ENCODE measurements around the gene PSD4.

The PSD4 gene

DNA sequence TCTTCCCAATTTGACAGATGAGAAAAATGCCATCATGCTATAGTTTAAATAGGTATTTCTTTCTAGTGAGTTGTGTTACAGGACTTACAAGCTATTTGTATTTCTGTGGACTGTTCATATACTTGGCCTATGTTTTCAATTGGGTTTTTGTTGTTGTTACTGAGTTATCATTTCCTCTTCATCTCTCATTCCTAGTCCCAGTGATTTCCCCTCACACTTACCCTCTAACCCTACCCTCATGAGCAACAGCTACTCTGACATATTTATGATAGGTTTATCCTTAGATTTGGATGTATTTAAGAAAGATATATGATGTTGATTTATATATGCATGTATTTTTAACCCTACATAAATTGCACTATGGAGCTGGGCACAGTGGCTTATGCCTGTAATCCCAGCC lies 10.9 kb upstream of the PSD4 start:
- peaks cover 0 to 2% of the 10 kb centered on the region in 2 donors for H3K27me3 ChIP-seq (ENCODE audit: control insufficient read depth in 1 of 2, insufficient read depth in 2 of 2, low read length in 2 of 2)
- H3K27ac ChIP-seq (ENCODE audit: low read depth, low read length): no peak overlapping the region
- no peaks in the 10 kb centered on the region for H3K4me1 ChIP-seq (ENCODE audit: insufficient read depth, low read length)
- H3K9me3 ChIP-seq (ENCODE audit: low read length): no peaks in the 10 kb centered on the region
- H3K36me3 ChIP-seq (ENCODE audit: insufficient read depth, low read length): no peaks in the 10 kb centered on the region
- no peak overlapping the region for H3K4me3 ChIP-seq (ENCODE audit: low read depth in 1 of 2, low read length in 2 of 2)
- H3K9ac ChIP-seq (ENCODE audit: low read length): no peak overlapping the region

DNA sequence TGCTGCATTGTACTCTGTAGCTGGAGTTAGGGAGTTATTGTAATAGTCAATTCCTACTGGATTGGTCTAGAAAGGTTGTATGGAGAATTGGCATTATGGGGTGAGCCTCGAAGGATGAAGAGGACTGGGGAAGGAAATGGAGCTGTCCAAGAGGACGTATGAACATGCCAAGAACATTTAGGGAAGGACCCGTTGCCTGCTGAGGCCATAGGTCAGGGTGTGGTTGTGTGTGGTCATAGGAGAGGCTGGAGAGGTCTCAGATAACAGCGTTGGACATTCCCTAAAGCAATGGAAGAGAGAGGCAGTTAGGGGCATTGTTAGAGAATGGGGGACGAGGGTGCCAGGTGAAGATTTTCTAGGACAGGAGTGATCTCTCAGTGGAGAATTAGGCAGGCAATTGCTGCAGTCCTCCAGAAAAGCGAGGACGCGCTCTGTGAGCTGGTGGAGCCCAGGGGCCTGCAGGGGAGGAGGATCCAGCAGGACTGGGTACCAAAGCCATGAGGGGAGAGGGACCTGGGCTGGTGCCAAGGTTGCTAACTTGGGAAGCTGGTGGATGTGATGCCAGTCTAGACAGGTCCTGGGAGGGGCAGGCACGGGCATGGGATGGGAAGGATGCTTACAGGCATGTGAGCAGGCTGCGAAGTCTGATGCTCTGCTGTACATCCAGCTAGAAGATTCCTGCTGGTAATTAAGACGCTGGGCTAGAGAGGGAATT lies 9.4 kb upstream of the PSD4 start:
- Histone ChIP-seq H3K4me3 (ENCODE audit: low read depth in 1 of 2, low read length in 2 of 2) (no peak overlapping the region), H3K9ac (ENCODE audit: low read length) (no peak overlapping the region), H3K9me3 (ENCODE audit: low read length) (no peaks in the 10 kb centered on the region), H3K4me1 (ENCODE audit: insufficient read depth, low read length) (no peaks in the 10 kb centered on the region), H3K27ac (ENCODE audit: low read depth, low read length) (no peak overlapping the region), H3K36me3 (ENCODE audit: insufficient read depth, low read length) (no peaks in the 10 kb centered on the region), H3K27me3 (ENCODE audit: control insufficient read depth in 1 of 2, insufficient read depth in 2 of 2, low read length in 2 of 2) (no peaks in the 10 kb centered on the region)

DNA sequence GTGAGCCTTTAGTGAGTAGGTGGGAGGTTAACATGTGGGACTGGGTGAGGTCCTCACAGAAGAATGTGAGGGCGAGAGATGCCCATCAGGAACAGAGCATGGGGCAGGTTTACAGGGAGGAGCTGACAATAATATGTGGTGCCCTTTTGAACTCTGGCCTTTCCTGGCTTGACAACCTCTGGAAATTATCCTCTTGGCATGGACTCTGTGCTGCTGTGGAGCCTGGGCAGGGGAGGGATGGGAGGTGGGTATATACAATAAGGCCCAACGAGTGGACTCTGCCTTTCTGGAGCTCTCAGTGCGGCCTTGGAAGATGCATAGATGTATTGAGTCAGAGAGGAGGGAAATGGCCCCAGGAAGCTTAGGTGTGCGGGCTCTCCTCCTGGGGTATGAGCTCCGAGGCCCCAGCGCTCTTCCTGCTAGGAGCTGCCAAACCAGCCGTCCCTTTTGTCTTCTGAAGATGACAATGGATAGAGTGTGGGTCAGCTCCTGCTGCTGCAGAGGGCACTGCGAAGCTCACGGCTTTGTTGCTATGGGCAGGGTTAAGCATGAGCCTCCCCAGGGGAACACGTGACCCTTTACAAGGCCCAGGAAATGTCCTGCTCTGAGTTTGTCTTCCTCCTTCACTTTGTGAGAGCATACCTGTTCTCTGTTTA lies 8.7 kb upstream of the PSD4 start:
- H3K27ac ChIP-seq (ENCODE audit: low read depth, low read length): no peak overlapping the region
- H3K4me1 ChIP-seq (ENCODE audit: insufficient read depth, low read length): no peaks in the 10 kb centered on the region

DNA sequence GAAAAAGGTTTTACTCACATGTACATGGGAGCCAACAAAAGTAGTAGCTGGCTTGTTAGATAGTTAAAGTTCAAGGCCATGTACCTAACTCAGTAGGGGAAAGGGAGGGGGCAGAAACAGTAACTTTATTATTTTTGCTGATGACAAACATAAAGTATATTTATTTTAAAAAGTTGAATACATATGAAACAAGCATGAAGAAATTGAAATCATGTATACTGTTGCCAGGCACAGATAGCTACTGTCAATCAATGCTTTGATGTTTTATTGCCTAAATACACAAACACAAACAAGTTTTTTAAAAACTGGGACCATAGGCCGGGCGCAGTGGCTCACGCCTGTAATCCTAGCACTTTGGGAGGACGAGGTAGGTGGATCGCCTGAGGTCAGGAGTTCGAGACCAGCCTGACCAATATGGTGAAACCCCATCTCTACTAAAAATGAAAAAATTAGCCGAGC lies 7.6 kb upstream of the PSD4 start:
- H3K4me1 ChIP-seq (ENCODE audit: insufficient read depth, low read length): no peaks in the 10 kb centered on the region
- no peaks in the 10 kb centered on the region for H3K27me3 ChIP-seq (ENCODE audit: control insufficient read depth in 1 of 2, insufficient read depth in 2 of 2, low read length in 2 of 2)
- no peaks in the 10 kb centered on the region for H3K9me3 ChIP-seq (ENCODE audit: low read length)
- H3K36me3 ChIP-seq (ENCODE audit: insufficient read depth, low read length): no peaks in the 10 kb centered on the region
- no peak overlapping the region for H3K4me3 ChIP-seq (ENCODE audit: low read depth in 1 of 2, low read length in 2 of 2)
- no peak overlapping the region for H3K9ac ChIP-seq (ENCODE audit: low read length)
- H3K27ac ChIP-seq (ENCODE audit: low read depth, low read length): no peak overlapping the region

More for the DNA sequence above, 8.7 kb upstream of the PSD4 start:
- H3K36me3 ChIP-seq (ENCODE audit: insufficient read depth, low read length): no peaks in the 10 kb centered on the region
- no peak overlapping the region for H3K9ac ChIP-seq (ENCODE audit: low read length)
- no peaks in the 10 kb centered on the region for H3K27me3 ChIP-seq (ENCODE audit: control insufficient read depth in 1 of 2, insufficient read depth in 2 of 2, low read length in 2 of 2)
- no peaks in the 10 kb centered on the region for H3K9me3 ChIP-seq (ENCODE audit: low read length)
- H3K4me3 ChIP-seq (ENCODE audit: low read depth in 1 of 2, low read length in 2 of 2): no peak overlapping the region

DNA sequence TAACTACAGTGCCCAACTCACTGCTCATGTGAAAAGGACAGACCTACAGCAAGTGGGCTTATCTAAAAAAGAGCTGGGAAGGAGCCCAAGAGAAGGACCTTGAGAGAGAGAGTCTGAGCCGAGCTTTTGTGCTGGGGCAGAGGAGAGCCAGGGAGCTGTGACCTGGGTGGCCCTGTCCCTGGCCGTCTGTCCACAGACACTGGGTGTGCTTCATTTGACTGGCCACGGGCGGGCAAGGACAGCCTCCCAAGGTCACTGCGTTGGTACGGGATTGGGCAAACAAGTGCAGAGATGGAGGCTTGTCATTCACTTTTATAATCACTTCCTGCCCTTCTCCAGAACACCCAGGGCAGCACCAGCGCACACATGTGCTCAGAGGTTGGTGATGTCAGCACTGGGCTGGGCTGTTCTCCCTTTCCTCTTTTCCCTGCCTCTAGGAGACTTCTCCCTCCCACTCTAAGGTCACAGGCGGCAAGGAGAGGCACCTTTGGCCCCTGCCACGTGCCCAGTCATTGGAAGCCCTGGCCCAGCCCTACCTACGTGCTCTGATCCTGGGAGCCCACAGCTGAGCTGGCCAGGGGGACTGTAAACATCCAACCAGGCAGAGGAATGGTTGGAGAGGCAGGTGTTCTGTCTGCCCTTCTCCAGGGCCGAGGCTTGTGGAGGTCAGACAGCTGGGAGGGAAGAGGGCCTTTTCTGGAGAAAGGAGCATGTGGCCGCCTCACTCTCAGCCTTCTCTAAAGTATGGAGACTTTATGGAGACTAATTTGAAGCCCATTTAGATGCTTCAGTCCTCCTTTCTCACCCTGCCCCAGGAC lies 6.4 kb upstream of the PSD4 start:
- no peak overlapping the region for H3K27ac ChIP-seq (ENCODE audit: low read depth, low read length)
- no peaks in the 10 kb centered on the region for H3K4me1 ChIP-seq (ENCODE audit: insufficient read depth, low read length)
- H3K9me3 ChIP-seq (ENCODE audit: low read length): no peaks in the 10 kb centered on the region
- no peak overlapping the region for H3K4me3 ChIP-seq (ENCODE audit: low read depth in 1 of 2, low read length in 2 of 2)
- no peaks in the 10 kb centered on the region for H3K27me3 ChIP-seq (ENCODE audit: control insufficient read depth in 1 of 2, insufficient read depth in 2 of 2, low read length in 2 of 2)
- no peak overlapping the region for H3K9ac ChIP-seq (ENCODE audit: low read length)
- no peaks in the 10 kb centered on the region for H3K36me3 ChIP-seq (ENCODE audit: insufficient read depth, low read length)

DNA sequence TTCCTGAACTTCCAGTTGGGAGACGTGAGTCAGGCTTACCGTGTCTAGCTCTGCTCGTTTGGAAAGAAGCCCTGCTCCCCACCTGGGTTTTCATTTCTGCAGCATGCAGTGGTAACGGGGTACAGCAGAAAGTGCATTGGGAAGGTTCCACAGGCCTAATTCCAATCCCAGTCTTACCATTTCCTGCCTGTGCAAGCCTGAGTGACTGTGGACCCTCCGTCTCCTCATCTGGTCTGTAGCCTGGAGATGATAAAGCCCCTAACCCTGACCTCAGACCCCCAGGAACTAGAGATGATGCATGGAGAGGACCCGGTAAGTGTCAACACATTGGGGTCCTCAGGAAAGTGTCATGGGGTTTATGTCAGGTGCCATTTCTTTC lies 5.8 kb upstream of the PSD4 start:
- H3K36me3 ChIP-seq (ENCODE audit: insufficient read depth, low read length): no peaks in the 10 kb centered on the region
- H3K9me3 ChIP-seq (ENCODE audit: low read length): no peaks in the 10 kb centered on the region
- no peak overlapping the region for H3K4me3 ChIP-seq (ENCODE audit: low read depth in 1 of 2, low read length in 2 of 2)
- no peak overlapping the region for H3K27ac ChIP-seq (ENCODE audit: low read depth, low read length)
- no peaks in the 10 kb centered on the region for H3K4me1 ChIP-seq (ENCODE audit: insufficient read depth, low read length)
- H3K27me3 ChIP-seq (ENCODE audit: control insufficient read depth in 1 of 2, insufficient read depth in 2 of 2, low read length in 2 of 2): no peaks in the 10 kb centered on the region
- H3K9ac ChIP-seq (ENCODE audit: low read length): no peak overlapping the region

DNA sequence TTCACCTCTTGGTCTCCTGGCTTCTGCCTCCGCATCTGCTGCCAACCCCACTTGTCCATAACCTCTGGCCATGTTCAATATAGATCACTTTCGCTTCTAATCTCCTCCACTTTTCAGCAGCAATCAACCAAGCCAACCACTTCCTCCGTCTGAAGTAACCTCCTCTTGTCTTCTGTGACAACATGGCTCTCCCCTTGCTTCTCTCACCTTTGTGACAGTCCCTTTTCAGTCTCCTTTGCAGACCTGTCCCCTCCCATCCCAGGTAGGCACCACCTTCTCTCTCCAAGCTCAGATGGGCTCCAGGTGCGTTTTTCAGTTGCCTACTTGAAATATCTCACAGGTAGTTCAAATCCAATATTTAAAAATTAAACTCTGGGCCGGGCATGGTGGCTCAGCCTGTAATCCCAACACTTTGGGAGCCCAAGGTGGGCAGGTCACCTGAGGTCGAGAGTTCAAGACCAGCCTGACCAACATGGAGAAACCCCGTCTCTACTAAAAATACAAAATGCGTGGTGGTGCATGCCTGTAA lies 4.7 kb upstream of the PSD4 start:
- Histone ChIP-seq H3K27ac (ENCODE audit: low read depth, low read length) (no peak overlapping the region), H3K27me3 (ENCODE audit: control insufficient read depth in 1 of 2, insufficient read depth in 2 of 2, low read length in 2 of 2) (no peaks in the 10 kb centered on the region), H3K36me3 (ENCODE audit: insufficient read depth, low read length) (no peaks in the 10 kb centered on the region), H3K9me3 (ENCODE audit: low read length) (no peaks in the 10 kb centered on the region), H3K4me3 (ENCODE audit: low read depth in 1 of 2, low read length in 2 of 2) (no peak overlapping the region), H3K9ac (ENCODE audit: low read length) (no peak overlapping the region), H3K4me1 (ENCODE audit: insufficient read depth, low read length) (no peaks in the 10 kb centered on the region)

DNA sequence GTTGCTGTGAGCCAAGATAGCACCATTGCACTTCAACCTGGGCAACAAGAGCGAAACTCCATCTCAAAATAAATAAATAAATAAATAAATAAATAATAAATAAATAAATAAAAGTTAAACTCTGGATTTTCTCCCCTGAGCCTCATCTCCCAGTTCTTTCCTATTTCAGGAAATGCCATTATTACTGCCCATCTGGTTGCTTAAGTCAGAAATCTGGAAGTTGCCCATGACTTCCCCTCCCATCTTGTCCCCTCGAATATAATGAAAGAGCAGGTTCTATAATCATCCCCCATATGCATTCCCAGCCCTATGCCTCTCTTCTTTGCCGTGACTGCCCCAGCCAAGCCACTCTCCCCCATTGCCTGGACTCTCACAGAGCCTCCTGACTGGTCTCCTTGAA lies 4.2 kb upstream of the PSD4 start:
- Histone ChIP-seq H3K4me3 (ENCODE audit: low read depth in 1 of 2, low read length in 2 of 2) (no peak overlapping the region), H3K9me3 (ENCODE audit: low read length) (no peaks in the 10 kb centered on the region), H3K36me3 (ENCODE audit: insufficient read depth, low read length) (no peaks in the 10 kb centered on the region), H3K4me1 (ENCODE audit: insufficient read depth, low read length) (no peaks in the 10 kb centered on the region), H3K27me3 (ENCODE audit: control insufficient read depth in 1 of 2, insufficient read depth in 2 of 2, low read length in 2 of 2) (no peaks in the 10 kb centered on the region), H3K9ac (ENCODE audit: low read length) (no peak overlapping the region), H3K27ac (ENCODE audit: low read depth, low read length) (no peak overlapping the region)

DNA sequence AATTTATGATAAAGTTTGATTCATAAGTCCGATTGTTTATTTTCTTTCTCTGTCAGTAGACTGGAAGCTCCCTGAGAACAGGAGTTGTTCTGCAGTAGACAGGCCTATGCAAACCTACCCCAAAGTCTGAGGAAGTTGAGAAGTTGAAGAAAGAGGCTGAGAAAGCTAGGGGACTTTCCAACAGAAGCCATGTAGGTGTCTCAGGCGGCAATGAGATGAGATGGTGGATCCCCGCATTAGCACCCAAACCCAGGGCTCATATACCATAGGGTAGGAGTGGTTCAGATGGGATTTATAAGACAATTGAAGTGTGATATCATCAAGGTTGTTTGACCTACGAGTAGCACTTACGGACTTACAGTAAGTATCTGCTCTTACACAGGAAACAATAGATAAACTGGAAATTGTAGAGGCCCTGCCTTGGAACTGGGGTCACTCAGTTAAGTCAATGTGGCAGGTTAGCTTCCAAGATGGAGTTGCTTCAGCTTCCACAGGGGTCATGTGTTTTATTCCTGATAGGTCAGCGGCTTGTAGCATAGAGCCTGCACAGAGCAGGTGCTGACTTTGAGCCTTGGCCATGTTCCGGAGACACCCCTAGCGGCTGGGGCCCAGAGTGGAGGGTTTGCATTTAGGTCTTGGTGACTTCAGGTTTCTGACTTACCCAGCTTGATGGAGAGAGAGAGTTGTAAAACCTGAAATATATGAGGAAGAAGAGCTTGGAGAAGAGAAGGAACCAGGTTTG lies 2.3 kb upstream of the PSD4 start:
- Histone ChIP-seq H3K9ac (ENCODE audit: low read length) (no peak overlapping the region), H3K36me3 (ENCODE audit: insufficient read depth, low read length) (no peaks in the 10 kb centered on the region), H3K9me3 (ENCODE audit: low read length) (no peaks in the 10 kb centered on the region), H3K4me1 (ENCODE audit: insufficient read depth, low read length) (no peaks in the 10 kb centered on the region), H3K27ac (ENCODE audit: low read depth, low read length) (no peak overlapping the region), H3K27me3 (ENCODE audit: control insufficient read depth in 1 of 2, insufficient read depth in 2 of 2, low read length in 2 of 2) (no peaks in the 10 kb centered on the region), H3K4me3 (ENCODE audit: low read depth in 1 of 2, low read length in 2 of 2) (no peak overlapping the region)

DNA sequence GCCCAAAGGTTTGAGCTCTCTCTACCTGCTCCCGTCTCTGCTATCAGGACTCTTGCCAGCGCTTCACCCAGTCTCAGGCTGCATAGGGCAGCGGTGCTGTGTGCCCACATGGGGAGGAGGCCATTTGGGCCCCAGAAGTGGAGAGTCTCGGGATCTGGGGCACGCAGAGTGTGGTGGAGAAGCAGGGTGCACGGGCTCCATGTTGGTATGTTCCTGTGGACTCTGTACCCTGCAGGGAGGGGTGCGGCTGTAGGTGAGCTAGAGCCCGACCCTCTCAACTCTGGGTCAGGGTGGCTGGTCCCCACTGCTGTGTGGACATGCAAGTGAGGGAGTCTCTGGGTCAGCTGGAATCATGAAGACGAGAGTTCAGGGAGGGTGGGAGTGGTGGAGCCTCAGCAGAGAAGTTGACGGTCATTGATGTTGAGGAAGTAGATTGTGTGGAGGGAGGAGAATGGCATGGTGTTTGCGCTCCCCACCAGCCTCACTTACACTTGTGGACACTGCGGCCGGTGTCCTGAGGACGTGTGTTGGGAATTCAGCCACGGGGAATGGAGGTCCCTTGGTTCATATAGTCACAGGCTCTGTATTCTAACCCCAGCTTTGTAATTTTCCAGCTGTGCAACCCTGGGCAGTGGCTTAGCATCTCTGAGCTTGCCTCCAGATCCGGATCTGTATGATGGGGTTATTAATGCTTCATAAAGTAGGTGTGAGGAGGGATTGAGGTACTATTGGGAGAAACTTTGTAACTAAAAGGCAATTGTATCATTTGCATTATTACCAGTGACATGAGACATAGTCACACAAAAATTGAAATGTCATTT lies 840 bp upstream of the PSD4 start:
- no peaks in the 10 kb centered on the region for H3K9me3 ChIP-seq (ENCODE audit: low read length)
- no peaks in the 10 kb centered on the region for H3K4me1 ChIP-seq (ENCODE audit: insufficient read depth, low read length)
- no peak overlapping the region for H3K4me3 ChIP-seq (ENCODE audit: low read depth in 1 of 2, low read length in 2 of 2)
- no peak overlapping the region for H3K27ac ChIP-seq (ENCODE audit: low read depth, low read length)
- H3K9ac ChIP-seq (ENCODE audit: low read length): no peak overlapping the region
- H3K27me3 ChIP-seq (ENCODE audit: control insufficient read depth in 1 of 2, insufficient read depth in 2 of 2, low read length in 2 of 2): no peaks in the 10 kb centered on the region
- no peaks in the 10 kb centered on the region for H3K36me3 ChIP-seq (ENCODE audit: insufficient read depth, low read length)
